ENCODE measurements around the gene BACH2.

DNA sequence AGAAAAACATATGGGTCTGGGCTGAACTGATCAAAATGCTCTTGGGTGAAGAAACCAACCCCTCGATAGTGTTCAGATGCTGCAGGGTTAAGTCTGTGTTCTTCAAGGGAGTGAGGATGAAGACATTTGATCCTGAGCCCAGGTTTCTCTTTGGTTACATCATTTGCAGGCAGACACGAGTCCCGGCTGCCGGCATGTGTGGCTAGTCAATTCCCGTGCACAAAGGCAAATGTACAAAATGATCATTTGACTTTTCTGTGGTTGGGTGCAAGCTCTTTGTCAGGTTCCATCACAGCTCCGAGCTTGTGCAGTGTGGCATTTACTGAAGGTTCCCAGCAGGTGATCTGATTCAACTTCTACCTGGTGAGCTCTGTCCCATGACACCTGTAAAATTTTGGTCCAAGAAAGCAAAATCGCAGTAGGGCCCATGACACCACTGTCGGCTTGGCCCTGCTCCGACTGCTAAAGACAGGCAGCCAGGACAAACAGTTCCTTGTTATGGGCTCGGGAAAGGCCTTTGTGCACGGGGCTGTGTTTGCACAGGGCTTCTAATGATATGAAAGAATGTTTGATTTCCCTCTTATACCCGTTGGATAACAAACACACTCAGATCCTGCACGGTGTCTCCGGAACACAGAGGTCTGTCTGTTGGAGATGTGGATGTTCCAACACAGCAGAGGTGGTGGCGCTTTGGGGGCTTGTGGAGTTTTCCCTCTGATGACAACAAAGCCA, 355.4 kb downstream of the BACH2 start:
- no peak for TF ChIP-seq SIN3A (IDR thresholded peaks at IDR 0.05; ENCODE audit: borderline replicate concordance, insufficient read depth, low read length)
- no peak for TF ChIP-seq POLR2AphosphoS5 (IDR thresholded peaks at IDR 0.05; ENCODE audit: low read depth, low read length)
- no peak for TF ChIP-seq TAF1 (IDR thresholded peaks at IDR 0.05; ENCODE audit: borderline replicate concordance, insufficient read depth, low read length)

Data from PFSK-1 (cell line).